ENCODE measurements around the gene CLSTN2. TPM values are rescaled to one million over a fixed set of nuclear protein-coding genes. Genes with fewer than 3 reads are reported as not detected.

Gene CLSTN2
- total RNA-seq, 2 donors from 2014 or later, result 22.2 to 28.0 TPM

DNA sequence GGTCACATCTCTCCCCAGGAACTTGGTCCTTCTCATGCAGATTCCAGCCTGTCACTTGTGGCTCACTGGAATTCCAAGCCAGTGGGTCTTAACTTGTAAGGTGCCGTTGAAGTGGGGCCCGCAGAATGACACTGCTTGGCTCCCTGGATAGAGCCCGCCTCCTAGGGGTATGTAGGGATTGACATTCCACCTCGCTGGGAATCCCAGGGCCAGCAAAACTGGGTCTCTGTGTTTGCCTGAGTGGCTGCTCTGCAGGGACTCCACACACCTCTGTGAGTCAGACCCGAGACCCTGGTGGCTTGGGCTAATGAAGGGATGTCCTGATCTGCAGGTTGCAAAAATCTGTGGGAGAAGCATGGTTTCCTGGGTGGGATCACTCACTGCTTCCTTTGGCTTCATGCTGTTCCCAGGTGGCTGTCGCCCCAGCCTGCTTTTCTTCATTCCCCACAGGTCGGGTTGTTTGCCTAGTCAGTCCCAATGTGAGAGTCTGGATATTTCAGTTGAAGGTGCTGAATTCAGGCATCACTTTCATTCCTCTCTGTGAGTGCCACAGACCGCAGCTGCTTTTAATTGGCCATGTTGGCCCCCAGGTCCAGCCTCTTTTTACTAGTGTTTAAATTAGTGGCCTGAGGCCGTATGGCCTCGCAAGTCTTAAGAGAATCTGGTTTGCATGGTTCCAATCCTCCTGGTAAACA lies 586.9 kb downstream of the CLSTN2 start:
- DNase-seq (ENCODE audit: low spot score), result no peak

DNA sequence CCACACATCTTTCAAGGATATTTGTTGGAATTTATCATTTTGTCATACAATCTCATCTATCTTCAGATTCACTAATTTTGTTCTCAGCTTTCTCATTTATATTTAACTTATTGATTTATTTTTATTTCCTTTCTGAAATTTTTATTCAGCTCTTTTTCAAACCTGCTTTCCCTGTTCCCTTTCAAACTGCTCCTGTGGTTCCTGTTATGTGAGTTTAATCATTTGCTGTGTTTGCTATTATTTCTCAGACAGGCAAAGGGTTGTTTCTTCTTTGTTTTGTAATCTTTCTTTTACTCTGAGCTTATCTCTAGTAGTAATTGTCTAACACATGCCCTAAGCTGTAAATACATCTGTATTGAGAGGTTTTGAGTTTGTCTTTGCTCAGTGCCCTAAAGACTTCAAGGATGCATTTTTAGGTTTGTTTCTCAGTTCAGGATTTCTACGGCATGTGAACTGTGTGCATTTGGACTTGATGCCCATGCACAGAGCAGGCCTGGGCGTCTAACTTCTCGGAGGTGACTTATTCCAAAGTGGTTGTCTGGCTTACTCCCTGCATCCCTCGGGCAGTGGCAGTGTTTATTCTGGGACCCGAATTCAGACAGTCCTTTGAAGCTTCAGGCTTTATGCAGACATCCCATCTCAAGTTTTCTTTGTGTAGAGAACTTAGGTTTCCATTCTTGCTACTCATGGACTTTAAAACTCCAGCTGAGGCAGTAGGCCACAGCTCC lies 587.8 kb downstream of the CLSTN2 start:
- intact Hi-C loops (cut with DNase I), result no loop called here
- DNase-seq (ENCODE audit: low spot score), result no peak

More for the DNA sequence above, 586.9 kb downstream of the CLSTN2 start:
- intact Hi-C loops (cut with DNase I), result no loop called here

DNA sequence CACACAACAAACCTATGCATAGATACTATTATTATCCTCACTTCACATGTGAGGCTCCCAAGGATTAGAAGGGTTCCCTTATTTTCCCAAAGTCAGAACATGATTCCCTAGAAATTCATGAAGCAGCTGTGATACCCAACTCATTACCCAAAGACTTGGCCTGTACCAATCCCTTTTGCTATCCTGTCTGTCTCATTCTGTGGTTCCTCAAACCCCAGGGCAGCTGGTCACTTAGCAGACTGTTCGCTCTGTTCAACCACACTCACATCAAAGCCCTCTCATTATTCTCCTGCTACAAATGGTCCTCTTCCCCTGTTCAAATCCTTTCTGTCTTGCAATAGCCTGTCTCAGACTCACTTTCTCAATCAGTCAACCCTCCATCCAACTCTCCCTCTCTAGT lies 588.6 kb downstream of the CLSTN2 start:
- DNase-seq (ENCODE audit: low spot score), result no peak
- intact Hi-C loops (cut with DNase I), result no loop called here

DNA sequence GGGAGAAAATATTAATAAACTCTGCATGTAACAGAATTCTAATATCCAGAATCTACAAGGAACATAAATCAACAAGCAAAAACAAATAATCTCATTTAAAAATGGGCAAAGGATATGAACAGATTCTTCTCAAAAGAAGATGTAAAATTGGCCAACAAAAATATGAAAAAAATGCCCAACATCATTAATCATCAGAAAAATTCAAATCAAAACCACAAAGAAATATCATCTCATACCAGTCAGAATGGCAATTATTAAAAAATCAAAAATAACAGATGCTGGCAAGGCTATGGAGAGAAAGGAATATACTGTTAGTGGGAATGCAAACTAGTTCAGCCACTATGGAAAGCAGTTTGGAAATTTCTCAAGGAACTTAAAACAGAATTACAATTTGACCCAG lies 592.2 kb downstream of the CLSTN2 start:
- DNase-seq (ENCODE audit: low spot score), result no peak
- intact Hi-C loops (cut with DNase I), result no loop called here

DNA sequence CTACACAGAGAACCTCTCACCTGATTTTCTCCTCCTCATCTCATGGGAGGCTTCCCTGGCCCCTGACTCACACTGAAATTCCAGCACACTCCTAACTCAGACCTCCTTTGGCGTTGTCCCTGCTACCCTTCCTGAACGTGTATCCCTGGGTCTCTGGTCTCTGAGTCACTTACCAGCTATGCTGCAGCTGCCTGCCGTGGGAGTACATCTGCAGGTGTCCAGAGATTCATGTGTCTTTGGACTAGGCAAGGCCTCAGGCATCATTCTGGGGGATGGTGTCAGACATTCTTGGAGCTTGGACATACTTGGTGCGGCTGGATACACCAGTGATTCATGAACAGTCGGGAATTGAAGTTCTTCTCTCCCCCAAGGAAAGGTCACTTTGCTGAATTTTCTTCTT lies 594.1 kb downstream of the CLSTN2 start:
- no peak for DNase-seq (ENCODE audit: low spot score)
- intact Hi-C loops (cut with DNase I), result no loop called here

DNA sequence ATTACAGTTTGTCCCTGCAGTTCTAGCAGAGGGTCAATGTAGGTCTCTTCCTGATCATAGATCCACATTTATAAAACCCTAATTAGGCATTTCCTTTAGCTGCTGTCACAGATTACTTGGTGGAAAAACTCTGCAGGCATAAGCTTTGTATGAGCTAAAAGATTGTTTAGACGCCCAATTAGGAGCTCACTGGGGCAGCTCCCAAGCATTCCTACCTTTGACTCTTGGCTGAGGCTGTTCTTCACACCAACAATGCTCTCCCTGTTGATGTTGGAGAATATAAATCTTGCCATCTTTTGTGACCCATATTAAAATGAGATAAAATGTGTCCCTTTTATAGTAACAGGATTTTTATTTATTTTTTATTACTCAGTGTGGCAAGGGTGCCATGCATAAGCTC lies 594.6 kb downstream of the CLSTN2 start:
- no peak for DNase-seq (ENCODE audit: low spot score)
- intact Hi-C loops (cut with DNase I), result no loop called here

DNA sequence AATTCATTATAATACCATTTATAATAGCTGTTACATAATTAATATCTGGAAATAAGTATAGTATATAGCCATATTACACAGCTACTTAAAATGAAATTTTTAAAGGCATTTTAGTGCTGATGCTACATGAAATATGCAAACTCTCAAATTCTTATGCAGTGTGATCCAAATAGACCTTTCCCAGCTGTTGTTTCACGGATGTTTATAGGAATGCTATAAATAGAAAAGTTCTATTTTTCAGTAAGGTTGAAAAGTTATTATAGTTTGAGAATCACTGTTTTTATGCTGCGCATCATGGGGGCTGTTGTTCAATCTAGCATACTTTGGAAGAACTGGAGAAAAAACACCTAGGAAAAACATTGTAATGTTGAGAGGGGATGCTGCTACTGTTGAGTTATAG lies 595.1 kb downstream of the CLSTN2 start:
- no peak for DNase-seq (ENCODE audit: low spot score)
- intact Hi-C loops (cut with DNase I), result no loop called here

DNA sequence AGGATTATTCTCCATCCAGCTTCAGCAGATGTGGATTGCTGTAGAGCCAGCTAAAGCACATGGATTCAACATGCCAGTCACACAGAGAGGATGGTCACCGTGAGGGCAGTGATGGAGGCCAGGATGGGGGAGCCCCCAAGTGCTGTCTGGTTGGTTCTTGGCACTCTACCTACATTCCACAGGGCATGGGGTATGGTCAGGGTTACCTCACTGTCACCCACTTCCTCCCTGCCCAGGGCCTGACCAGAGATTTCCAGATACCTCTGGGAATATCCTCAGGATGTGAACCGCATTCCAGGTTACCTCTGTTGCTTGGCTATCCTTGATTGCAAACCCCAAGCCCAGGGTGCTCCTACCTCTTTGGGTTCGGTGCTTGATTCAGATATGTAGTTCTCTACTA lies 595.6 kb downstream of the CLSTN2 start:
- DNase-seq (ENCODE audit: low spot score), result no peak
- intact Hi-C loops (cut with DNase I), result no loop called here

DNA sequence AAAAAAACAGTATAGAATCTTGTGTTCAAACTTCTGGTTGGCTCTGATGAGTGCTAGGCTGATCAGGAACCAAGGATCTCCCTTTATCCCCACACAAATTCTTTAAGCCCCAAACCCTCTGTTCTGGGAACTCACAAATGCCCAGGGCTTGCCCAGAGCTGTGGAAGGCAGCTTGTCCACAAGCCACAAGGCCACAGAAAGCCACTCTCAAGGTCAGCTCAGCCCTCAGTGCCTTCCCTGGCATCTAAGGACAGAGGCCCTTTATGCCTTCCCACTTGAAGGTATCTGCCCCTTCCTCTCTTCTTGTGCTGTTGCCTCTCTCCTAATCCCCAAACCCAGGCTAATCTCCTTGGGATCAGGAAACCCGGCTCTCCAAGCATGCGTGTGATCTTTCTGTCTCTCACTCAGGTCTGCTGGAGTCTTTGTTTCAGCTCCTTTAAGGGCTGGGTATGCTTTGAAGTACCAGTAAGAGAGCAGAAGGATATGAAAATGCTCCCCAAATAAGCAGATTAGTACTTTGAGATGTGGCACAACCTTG lies 597.9 kb downstream of the CLSTN2 start:
- intact Hi-C loops (cut with DNase I), result no loop called here
- DNase-seq (ENCODE audit: low spot score), result no peak

DNA sequence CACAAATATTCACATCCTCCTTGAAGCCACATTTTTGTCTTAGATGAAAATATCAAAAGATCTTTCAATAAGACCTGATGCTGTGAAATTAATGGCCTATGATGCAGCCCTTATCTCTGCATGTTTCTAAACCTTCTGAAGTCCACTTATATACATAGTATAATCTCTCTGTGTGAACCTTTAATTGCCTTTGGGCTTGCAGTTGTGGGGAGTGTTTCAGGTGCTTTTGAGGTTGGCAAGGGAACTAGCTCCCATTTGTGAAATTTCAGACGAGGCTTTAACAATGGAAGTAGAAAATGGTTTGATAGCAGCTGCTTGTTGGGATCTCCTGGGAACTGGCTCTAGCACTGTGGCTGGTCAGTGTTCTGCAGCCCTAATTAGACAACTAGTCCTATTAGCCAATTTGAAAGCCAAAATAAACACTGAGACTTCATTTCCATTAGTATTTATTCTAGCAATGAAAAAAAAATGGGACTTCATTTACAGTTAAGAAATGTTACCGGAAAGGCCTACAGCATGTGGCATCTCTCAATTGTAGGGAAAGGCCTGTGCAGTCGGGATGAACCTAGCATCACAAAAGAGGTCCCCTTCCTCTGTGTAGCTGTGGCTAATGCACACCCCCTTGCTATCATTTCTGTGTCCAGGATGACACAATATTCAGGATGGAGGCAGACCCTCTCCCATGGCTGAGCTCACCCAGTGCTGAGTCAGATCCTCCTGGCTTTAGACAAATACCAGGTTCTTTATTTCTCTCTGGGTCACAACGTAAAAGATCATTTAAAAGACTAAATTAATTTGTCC lies 602.1 kb downstream of the CLSTN2 start:
- intact Hi-C loops (cut with DNase I), result no loop called here
- no peak for DNase-seq (ENCODE audit: low spot score)

DNA sequence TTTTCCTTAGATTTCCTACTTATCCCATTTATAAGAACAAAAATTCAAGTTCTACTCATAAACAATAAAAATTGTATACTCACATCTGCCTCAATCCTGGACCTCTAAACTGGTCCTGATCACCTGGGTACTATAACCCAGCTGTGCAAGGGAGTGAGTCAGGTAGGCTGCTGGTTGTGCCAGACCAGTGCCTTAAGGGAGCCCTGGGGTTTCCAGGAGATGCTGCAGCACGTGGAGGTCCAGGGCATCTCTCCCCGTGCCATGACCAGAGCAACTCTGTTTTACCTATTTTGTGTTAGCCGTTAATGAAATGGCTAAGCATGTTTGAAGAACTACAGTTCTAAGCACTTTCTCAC lies 602.7 kb downstream of the CLSTN2 start:
- no peak for DNase-seq (ENCODE audit: low spot score)
- intact Hi-C loops (cut with DNase I), result no loop called here

DNA sequence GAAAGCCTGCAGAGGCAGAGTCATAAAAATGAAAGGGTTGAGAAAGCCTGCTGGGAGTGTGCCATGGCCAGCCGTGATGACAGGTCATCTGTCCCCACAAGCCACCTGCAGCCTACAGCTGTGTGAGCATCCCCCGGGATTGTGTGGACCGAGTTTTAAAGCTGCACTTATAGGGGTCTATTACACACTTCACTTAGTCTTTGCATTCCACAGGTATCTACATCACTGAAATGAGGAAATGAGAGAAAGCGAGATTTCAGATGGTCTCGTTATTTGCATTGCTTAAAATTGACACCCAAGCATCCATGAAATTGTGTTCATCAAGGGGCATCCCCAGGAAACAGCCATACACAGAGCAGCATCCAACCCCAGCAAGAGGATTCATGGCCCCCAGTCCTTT lies 605.3 kb downstream of the CLSTN2 start:
- intact Hi-C loops (cut with DNase I), result loop anchor here in 1 of 2 donors (1.0 kb wide), 1 partner anchor 39 kb away; no protein-coding TSS in a partner anchor
- no peak for DNase-seq (ENCODE audit: low spot score)

DNA sequence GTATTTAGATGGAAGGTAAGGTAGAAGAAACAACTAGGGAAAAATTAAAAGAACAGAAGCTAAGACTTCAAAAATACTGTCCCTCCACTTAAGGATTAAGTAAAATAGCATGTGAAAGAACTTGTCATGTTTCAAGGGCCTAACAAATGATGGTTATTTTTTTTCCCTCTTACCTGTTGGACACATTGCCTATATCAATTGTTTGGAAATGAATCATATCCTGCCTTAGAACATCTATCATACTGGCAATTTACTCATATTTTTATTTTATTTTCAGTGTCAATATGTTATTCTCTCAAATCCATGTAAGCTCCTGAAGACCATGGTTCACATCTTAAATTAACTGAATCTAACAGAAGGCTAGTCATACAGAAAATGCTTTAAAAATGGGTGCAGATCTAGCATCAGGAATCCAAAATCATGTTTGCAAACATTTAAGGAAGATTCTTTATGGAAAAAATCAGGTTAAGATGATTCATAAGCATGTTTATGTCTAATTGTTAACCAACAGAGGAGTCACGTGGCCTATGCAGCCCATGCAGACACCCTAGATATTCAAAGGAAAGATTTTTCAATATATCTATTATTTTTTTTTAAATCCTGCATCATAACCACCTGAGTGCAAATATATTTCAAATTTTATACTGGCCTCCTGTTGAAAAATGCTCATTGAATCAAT lies 607.1 kb downstream of the CLSTN2 start:
- DNase-seq (ENCODE audit: low spot score), result no peak
- intact Hi-C loops (cut with DNase I), result no loop called here

DNA sequence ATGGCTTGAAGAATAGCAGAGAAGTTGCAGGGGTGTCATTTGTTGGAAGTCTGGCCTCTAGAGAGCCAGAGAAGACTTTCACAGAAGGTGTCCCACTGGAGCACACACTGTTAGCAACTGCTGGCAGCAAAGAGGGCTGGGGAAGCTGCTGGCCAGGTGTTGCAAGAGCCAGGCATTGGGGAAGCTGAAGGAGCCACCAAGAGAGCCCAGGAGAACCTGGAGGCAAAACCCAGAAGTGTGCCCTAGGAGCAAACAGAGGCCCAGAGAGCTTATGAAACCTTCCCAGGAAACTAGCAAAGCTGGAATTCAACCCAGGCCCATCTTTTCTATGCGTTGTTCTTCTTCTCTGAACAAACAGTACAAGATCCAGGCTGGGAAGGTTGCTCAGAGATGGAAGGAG lies 610.2 kb downstream of the CLSTN2 start:
- intact Hi-C loops (cut with DNase I), result no loop called here
- no peak for DNase-seq (ENCODE audit: low spot score)

DNA sequence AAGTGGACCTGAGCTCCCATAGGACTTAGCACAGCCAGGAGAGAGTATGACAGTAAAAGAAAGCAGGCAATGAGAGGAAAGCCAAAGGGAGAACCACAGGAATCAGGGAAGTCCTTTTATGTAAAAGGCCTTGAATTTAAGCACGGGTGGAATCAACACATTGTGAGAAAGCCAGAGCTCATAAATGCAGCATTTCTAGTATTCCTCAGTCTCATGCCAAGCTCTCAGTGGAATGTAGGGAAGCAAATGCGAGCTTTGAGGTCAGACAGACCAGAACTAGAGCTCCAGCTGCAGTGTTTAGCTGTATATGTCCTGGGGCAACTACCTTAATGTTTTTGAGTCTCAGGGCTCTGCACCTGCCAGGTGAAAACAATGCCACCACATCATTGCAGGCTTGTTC lies 610.8 kb downstream of the CLSTN2 start:
- intact Hi-C loops (cut with DNase I), result no loop called here
- no peak for DNase-seq (ENCODE audit: low spot score)

DNA sequence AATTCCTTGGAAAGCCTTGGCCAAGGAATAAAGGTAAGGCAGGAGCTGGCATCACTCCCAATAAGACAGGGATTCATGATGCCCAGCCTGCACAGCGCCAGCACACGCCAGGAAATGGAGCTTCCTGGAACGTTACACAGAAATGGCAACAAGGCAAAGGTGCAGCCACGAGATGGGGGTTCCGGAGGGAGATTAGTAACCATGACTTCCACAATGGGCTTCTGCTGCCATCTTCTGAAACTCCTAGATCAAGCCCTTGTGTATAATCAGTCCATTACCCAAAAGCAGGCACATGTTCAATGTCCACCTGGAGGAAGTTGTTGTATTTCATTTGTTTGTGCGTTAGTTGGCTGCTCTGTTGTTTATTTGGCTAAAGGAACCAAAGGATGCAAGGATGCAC lies 611.7 kb downstream of the CLSTN2 start:
- no peak for DNase-seq (ENCODE audit: low spot score)
- intact Hi-C loops (cut with DNase I), result no loop called here

DNA sequence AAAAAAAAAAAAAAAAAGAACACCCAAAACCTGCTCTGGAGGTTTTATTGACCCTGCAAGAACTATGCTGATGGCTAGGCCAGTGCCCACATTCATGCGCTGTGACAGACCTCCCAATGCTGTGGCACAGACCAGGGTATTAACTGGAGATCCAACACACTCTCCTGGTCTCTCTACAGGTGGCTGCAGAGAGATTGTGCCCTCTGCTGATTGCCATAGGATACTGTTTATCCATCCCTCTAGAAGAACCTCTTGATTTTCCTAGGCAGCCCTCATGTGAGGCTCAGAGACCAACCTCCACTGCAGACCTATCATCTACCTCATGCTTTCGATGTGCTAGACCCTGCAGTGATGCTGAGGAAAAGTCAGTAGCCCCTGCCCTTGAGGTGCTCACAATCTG lies 617.4 kb downstream of the CLSTN2 start:
- intact Hi-C loops (cut with DNase I), result no loop called here
- DNase-seq (ENCODE audit: low spot score), result no peak

DNA sequence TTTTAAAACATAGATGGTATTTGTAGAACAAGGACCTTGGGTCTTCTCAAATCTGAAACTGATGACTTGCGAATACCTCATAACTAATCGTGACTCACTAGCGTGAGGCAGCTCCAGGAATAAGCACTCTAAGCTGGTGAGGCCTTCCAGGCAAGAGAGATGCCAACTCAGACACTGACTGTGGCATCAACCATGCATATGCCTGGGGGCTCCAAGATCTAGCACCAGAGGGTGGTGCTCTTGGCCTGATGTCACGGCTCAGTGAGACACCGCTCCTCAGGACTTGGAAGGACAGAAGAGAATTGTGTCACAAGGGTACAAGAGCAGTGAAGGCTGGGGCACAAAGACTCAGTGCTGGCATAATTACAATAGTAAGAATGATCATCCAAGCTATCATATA lies 617.9 kb downstream of the CLSTN2 start:
- no peak for DNase-seq (ENCODE audit: low spot score)
- intact Hi-C loops (cut with DNase I), result no loop called here

DNA sequence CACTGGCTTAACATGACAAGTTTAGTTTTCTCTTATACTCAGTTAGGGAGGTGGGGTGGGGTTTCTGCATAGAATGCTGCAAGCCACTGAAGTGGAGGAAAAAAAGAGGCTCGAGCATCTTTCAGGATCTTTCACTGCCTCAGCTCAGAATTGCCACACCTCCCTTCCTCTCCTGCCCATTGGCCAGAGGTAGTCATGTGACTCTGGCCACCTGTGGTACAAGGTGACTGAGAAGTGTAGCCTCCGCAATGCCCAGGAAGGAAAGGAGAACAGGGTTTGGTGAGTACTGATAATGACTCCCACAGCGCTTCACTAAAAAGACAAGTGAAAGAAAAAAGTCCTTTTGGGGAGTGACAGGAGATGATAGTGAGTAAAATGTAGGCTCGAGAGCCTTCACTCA lies 618.6 kb downstream of the CLSTN2 start:
- intact Hi-C loops (cut with DNase I), result no loop called here
- no peak for DNase-seq (ENCODE audit: low spot score)

DNA sequence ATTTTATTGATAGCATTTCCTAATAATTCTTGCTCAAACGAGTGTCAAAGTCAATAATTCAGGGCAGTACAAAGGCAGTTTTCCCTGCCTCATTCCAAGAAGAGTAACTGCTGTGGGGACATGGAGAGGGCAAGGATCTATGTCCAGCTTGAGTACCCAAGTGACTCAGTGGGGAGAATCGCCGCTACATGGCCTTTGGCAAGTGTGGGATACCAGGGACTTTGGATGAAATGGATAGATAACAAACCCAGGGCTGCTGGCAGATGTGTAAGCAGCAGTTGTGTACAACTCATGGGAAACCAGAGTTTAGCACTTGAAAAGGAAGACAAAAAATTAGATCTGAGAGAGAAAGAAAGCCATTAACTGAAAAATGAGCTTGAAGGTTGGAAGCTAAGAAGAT lies 620.7 kb downstream of the CLSTN2 start:
- intact Hi-C loops (cut with DNase I), result no loop called here
- DNase-seq (ENCODE audit: low spot score), result no peak

Measured in posterior vena cava (tissue), 2 donors.